Measurements from ENCODE around the gene PRR19.

PRR19 gene

GRCh38 chr19:42268704-42269477 is 33.0 kb upstream of the PRR19 start, which contains the start of gene CIC:
Gene CIC (plus strand): TSS chr19:42269252. CDS start chr19:42271784, 2,532 bp downstream.
- POLR2A ChIA-PET (ENCODE audit: low non-redundant PET): no interaction called here
- DNase-seq (ENCODE audit: low spot score): peak; percentile 96
- TF ChIP-seq CTCF (conservative IDR thresholded peaks at IDR 0.05; ENCODE audit: low read depth): no peak
- CTCF ChIA-PET: no interaction called here
- H3K27ac ChIP-seq: peak within 1 kb of the TSS; percentile 100

- ChIA-PET CTCF (interaction anchor here (1.5 kb wide), 1 partner anchor 10 kb away, joined by 13 read pairs; no protein-coding TSS in a partner anchor), POLR2A (ENCODE audit: low non-redundant PET) (interaction anchor here (0.5 kb wide), 1 partner anchor 200 kb away, joined by 3 read pairs; no protein-coding TSS in a partner anchor)
- peak overlapping the region; percentile 100 for H3K27ac ChIP-seq
- no peak for TF ChIP-seq CTCF (conservative IDR thresholded peaks at IDR 0.05; ENCODE audit: low read depth)
- no peak for DNase-seq (ENCODE audit: low spot score)
These were observed 32.2 kb upstream of the PRR19 start for GRCh38 chr19:42269478-42270345.

- peak overlapping the region; percentile 100 for H3K27ac ChIP-seq
- peak; percentile 59 for DNase-seq (ENCODE audit: low spot score)
- TF ChIP-seq CTCF (conservative IDR thresholded peaks at IDR 0.05; ENCODE audit: low read depth): no peak
- ChIA-PET CTCF (interaction anchor here (0.6 to 1.5 kb wide), 2 partner anchors 9 to 306 kb away, joined by 5 to 13 read pairs; no protein-coding TSS in a partner anchor), POLR2A (ENCODE audit: low non-redundant PET) (interaction anchor here (0.5 kb wide), 1 partner anchor 201 kb away, joined by 3 read pairs; no protein-coding TSS in a partner anchor)
These were observed 31.4 kb upstream of the PRR19 start for GRCh38 chr19:42270346-42271044.

GRCh38 chr19:42271045-42271419 is 30.9 kb upstream of the PRR19 start:
- TF ChIP-seq CTCF (conservative IDR thresholded peaks at IDR 0.05; ENCODE audit: low read depth): no peak

GRCh38 chr19:42271861-42272534 is 29.9 kb upstream of the PRR19 start:
- ChIA-PET CTCF (interaction anchor here (0.5 to 0.6 kb wide), 3 partner anchors 21 to 1747 kb away, joined by 3 to 7 read pairs (median 6); no protein-coding TSS in a partner anchor), POLR2A (ENCODE audit: low non-redundant PET) (no interaction called here)
- no peak for DNase-seq (ENCODE audit: low spot score)
- peak overlapping the region; percentile 100 for H3K27ac ChIP-seq
- no peak for TF ChIP-seq CTCF (conservative IDR thresholded peaks at IDR 0.05; ENCODE audit: low read depth)

More at GRCh38 chr19:42271045-42271419, 30.9 kb upstream of the PRR19 start:
- CTCF ChIA-PET: interaction anchor here (0.6 to 1.5 kb wide), 2 partner anchors 8 to 307 kb away, joined by 5 to 13 read pairs; no protein-coding TSS in a partner anchor
- peak overlapping the region; percentile 100 for H3K27ac ChIP-seq
- DNase-seq (ENCODE audit: low spot score): no peak
- POLR2A ChIA-PET (ENCODE audit: low non-redundant PET): interaction anchor here (0.7 kb wide), 1 partner anchor 116 kb away, joined by 3 read pairs; no protein-coding TSS in a partner anchor
